Right lobe of liver (tissue), 6 donors: Measurements from ENCODE around the gene SEC11C. TPM values are rescaled to one million over a fixed set of nuclear protein-coding genes. Genes with fewer than 3 reads are reported as not detected.

Source experiments
- ATAC-seq, 4 donors: fragments of 200-7000 bp; cut with Tn5 transposase; one replicate each; pipeline ENCODE4 v1.9.1; 2020; ENCODE audit warnings: mild to moderate bottlenecking in 4 of 4, moderate library complexity in 4 of 4
- DNase-seq, 3 donors: peaks; one replicate each; pipeline ENCODE4 v3.0.0-alpha.2; 2020
- H3K27ac ChIP-seq, 3 donors: fragments of 200-600 bp; one replicate each; pipeline ENCODE4 v1.8.0; 2022
- H3K27me3 ChIP-seq, 2 donors: fragments of 200-600 bp; one replicate each; pipeline ENCODE4 v1.8.0; 2022
- H3K36me3 ChIP-seq, 4 donors: fragments of 200-600 bp; sonication (generic) in 1 of 4; one replicate each; pipeline versions ENCODE4 v1.5.1 to v1.8.0; 2017 to 2022; ENCODE audit warnings: control low read depth in 1 of 4
- H3K4me1 ChIP-seq, 4 donors: fragments of 200-600 bp; sonication (generic) in 1 of 4; one replicate each; pipeline versions ENCODE4 v1.5.1 to v1.8.0; 2017 to 2022; ENCODE audit warnings: control low read depth in 1 of 4
- H3K4me3 ChIP-seq, 3 donors: fragments of 200-600 bp; one replicate each; pipeline ENCODE4 v1.8.0; 2022
- H3K9me3 ChIP-seq, 4 donors: fragments of 200-600 bp; sonication (generic) in 1 of 4; one replicate each; pipeline versions ENCODE4 v1.5.1 to v1.8.0; 2017 to 2022; ENCODE audit warnings: control low read depth in 1 of 4
- CTCF ChIP-seq, 4 donors: fragments of 200-600 bp in 3 of 4; fragments of 450-650 bp in 1 of 4; IDR thresholded peaks; one replicate each; pipeline versions ENCODE4 v1.5.1 to v1.8.0; 2016 to 2022; ENCODE audit warnings: antibody characterized with exemption in 4 of 4, mild to moderate bottlenecking in 2 of 4
- POLR2A ChIP-seq: fragments of 450-650 bp; IDR thresholded peaks from one replicate; pipeline ENCODE4 v1.6.1; 2017; ENCODE audit warnings: antibody characterized with exemption, mild to moderate bottlenecking
- WGBS: methylation state at CpG from one replicate; pipeline ENCODE4 v1.1.6; 2018; ENCODE audit warnings: low coverage, low lambda C conversion rate; ENCODE audit not compliant: insufficient coverage; ENCODE audit errors: missing lambda C conversion rate; 5-methylcytosine and 5-hydroxymethylcytosine counted together
- intact Hi-C, 2 donors: fragments of 100-400 bp; cut with DNase I; formaldehyde crosslinking; loops; one replicate each; pipeline versions ENCODE4 v1.11.2 to v1.14.1; 2022
- total RNA-seq, 6 experiments: library from RNA; depleted of rRNA in 2 of 6; stranded (reverse); fragments of >200 nt in 2 of 6; fragmentation: NEBNext Ultra II Directional in 3 of 6; extraction: Animal tissue kit (Norgen Biotek cat#: 25700) in 3 of 6; gene quantifications; one replicate each; pipeline versions ENCODE4 v1.1.0 to v1.2.4, GENCODE V29; 2016 to 2023
- donor health status: DM: no; HTN: yes; CAD: no.
- donor health status: DM: no; HTN: no; CAD: no.
- donor health status: DM: no; HTN: no; CAD: no.
- donor health status: DM: no; HTN: yes; CAD: no.
- donor health status: DM: no; HTN: yes; CAD: no.

SEC11C gene
- total RNA-seq, 6 experiments from 2014 or later, result 46.7 to 104 (median 85.3) TPM

GRCh38 chr18:59143441-59143840, 3.8 kb downstream of the SEC11C start:
- Histone ChIP-seq H3K27me3 (no peaks in the 10 kb centered on the region), H3K4me1 (peaks cover 0 to 40% (median 6%) of the 10 kb centered on the region in 4 donors), H3K4me3 (no peak overlapping the region), H3K27ac (no peak overlapping the region), H3K9me3 (no peaks in the 10 kb centered on the region), H3K36me3 (no peaks in the 10 kb centered on the region)
- WGBS, result 53% methylated on average over 3 of the region's 3 CpGs
- DNase-seq (no peak), ATAC-seq (no peak)
- no peak for TF ChIP-seq CTCF (IDR thresholded peaks at IDR 0.05)
- no peak for TF ChIP-seq POLR2A
- intact Hi-C loops, result no loop called here

GRCh38 chr18:59144483-59144882, 4.8 kb downstream of the SEC11C start:
- ATAC-seq (no peak), DNase-seq (no peak)
- no peak for TF ChIP-seq CTCF (IDR thresholded peaks at IDR 0.05)
- no peak for TF ChIP-seq POLR2A
- Histone ChIP-seq H3K27ac (no peak overlapping the region), H3K4me1 (peaks cover 0 to 40% (median 6%) of the 10 kb centered on the region in 4 donors), H3K4me3 (no peak overlapping the region), H3K36me3 (no peaks in the 10 kb centered on the region), H3K9me3 (no peaks in the 10 kb centered on the region), H3K27me3 (no peaks in the 10 kb centered on the region)
- intact Hi-C loops, result no loop called here

- 27% methylated on average over 4 of the region's 4 CpGs for WGBS
- intact Hi-C loops, result no loop called here
- peak in 3 of 4 donors; percentile 12 to 46 (median 36) for ATAC-seq
- no peak overlapping the region for H3K27ac ChIP-seq
- no peak for TF ChIP-seq POLR2A
- TF ChIP-seq CTCF (IDR thresholded peaks at IDR 0.05), result no peak
- H3K9me3 ChIP-seq, result no peaks in the 10 kb centered on the region
- H3K4me3 ChIP-seq, result no peak overlapping the region
- DNase-seq, result peak in 1 of 3 donors; percentile 55
- peaks cover 0 to 40% (median 6%) of the 10 kb centered on the region in 4 donors for H3K4me1 ChIP-seq
- peaks cover 0 to 3% (median 2%) of the 10 kb centered on the region in 4 donors for H3K36me3 ChIP-seq
- H3K27me3 ChIP-seq, result no peaks in the 10 kb centered on the region
Observed at GRCh38 chr18:59145055-59145454, 5.4 kb downstream of the SEC11C start.

- peaks cover 0 to 24% (median 7%) of the 10 kb centered on the region in 4 donors for H3K36me3 ChIP-seq
- ATAC-seq (no peak), DNase-seq (no peak)
Observed at GRCh38 chr18:59148192-59148591, 8.5 kb downstream of the SEC11C start.

More at GRCh38 chr18:59148192-59148591, 8.5 kb downstream of the SEC11C start:
- H3K4me1 ChIP-seq, result peaks cover 0 to 10% (median 0%) of the 10 kb centered on the region in 4 donors
- H3K9me3 ChIP-seq, result no peaks in the 10 kb centered on the region
- intact Hi-C loops, result no loop called here
- no peak overlapping the region for H3K4me3 ChIP-seq
- WGBS, result 87% methylated on average over 3 of the region's 8 CpGs
- H3K27ac ChIP-seq, result no peak overlapping the region
- TF ChIP-seq CTCF (IDR thresholded peaks at IDR 0.05) (no peak), POLR2A (no peak)
- H3K27me3 ChIP-seq, result no peaks in the 10 kb centered on the region
